Measurements from ENCODE around the gene TPR. TPM values are rescaled to one million over a fixed set of nuclear protein-coding genes. Genes with fewer than 3 reads are reported as not detected.
"Not testable (repeated sequence)": the region's sequence is repeated elsewhere in the genome, so short reads cannot be mapped to it uniquely, and the experiment has no call there.

Gene TPR
- total and polyA plus RNA-seq, 8 donors: 12.7 to 273 (median 72.5) TPM

GRCh38 chr1:186390925-186391324 is 15.9 kb upstream of the TPR start:
- no peak for TF ChIP-seq POLR2A (IDR thresholded peaks at IDR 0.05)
- TF ChIP-seq POLR2AphosphoS5 (IDR thresholded peaks at IDR 0.05): no peak
- TF ChIP-seq, protein P1, sequence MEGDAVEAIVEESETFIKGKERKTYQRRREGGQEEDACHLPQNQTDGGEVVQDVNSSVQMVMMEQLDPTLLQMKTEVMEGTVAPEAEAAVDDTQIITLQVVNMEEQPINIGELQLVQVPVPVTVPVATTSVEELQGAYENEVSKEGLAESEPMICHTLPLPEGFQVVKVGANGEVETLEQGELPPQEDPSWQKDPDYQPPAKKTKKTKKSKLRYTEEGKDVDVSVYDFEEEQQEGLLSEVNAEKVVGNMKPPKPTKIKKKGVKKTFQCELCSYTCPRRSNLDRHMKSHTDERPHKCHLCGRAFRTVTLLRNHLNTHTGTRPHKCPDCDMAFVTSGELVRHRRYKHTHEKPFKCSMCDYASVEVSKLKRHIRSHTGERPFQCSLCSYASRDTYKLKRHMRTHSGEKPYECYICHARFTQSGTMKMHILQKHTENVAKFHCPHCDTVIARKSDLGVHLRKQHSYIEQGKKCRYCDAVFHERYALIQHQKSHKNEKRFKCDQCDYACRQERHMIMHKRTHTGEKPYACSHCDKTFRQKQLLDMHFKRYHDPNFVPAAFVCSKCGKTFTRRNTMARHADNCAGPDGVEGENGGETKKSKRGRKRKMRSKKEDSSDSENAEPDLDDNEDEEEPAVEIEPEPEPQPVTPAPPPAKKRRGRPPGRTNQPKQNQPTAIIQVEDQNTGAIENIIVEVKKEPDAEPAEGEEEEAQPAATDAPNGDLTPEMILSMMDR (IDR thresholded peaks at IDR 0.05): no peak
- no peak for TF ChIP-seq EP300 (IDR thresholded peaks at IDR 0.05)
- Histone ChIP-seq H3K27me3 (no peaks in the 10 kb centered on the region), H3K4me1 (no peaks in the 10 kb centered on the region), H3K9me3 (no peaks in the 10 kb centered on the region), H3K4me3 (no peak overlapping the region), H3K36me3 (peaks cover 47 to 97% (median 94%) of the 10 kb centered on the region in 4 donors), H3K27ac (no peak overlapping the region)
- intact Hi-C loops (cut with DNase I; ENCODE audit: low total_unique reads): no loop called here
- no peak for DNase-seq
- 95 to 100% (median 96%) methylated on average over 1 of the region's 1 CpG for WGBS, 5 donors

DNA sequence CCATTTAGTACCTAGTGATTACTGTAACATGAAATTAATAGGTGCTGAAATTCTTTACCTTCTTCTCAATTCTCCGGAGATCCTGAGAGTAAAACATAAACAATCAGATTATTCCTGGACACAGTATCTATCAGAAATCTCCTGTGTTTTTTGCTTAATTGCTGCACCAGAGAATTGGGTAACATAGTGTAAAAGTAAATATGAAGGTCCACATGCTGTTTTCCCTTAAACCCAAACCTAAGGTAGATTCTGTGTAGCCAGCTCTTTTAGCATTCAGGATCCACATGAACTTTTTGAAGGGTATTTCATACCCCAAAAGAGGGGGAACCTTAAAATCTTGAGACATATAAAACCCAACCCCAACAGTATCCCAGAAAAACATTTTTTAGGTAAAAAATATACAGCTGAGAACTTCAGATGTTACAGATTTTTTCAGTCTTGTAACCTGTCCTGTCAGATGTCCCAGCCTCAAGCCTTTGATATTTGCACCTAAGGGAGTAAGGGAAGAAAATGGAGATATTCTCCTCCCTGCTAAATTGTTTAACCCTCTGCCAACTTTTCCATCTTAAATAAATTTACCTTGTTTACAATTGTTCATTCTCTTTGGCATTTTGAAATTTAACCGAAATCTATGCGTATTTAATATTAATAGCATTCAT is 11.8 kb upstream of the TPR start:
- intact Hi-C loops (cut with DNase I; ENCODE audit: low total_unique reads): no loop called here
- Histone ChIP-seq H3K4me3 (no peak overlapping the region), H3K27ac (no peak overlapping the region), H3K9me3 (no peaks in the 10 kb centered on the region), H3K27me3 (no peaks in the 10 kb centered on the region), H3K4me1 (no peaks in the 10 kb centered on the region), H3K36me3 (peaks cover 24 to 96% (median 92%) of the 10 kb centered on the region in 4 donors)
- WGBS, 5 donors: 87 to 96% (median 90%) methylated on average over 3 of the region's 3 CpGs
- no peak for DNase-seq
- TF ChIP-seq POLR2A (IDR thresholded peaks at IDR 0.05) (no peak), EP300 (IDR thresholded peaks at IDR 0.05) (no peak), POLR2AphosphoS5 (IDR thresholded peaks at IDR 0.05) (no peak)
- TF ChIP-seq, protein P1 (IDR thresholded peaks at IDR 0.05): no peak

DNA sequence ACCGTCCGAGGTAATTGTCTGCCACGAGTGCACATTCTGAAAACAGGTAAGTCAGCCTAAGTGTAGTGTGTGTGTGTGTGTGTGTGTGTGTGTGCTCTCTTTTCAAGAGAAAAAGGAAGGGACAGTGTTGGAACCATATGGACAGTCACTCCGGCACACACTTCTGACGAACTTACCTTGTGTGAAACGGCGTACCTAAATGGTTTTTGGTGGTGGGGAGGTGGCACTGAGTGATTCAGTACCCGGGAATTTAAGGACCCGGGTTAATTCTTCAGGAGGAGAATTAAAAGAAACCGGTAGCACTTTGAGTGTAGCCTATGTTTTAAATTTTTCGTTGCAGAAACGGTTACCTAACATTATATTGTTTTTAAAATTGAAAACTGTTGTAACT is 871 bp upstream of the TPR start:
- Histone ChIP-seq H3K9me3 (no peaks in the 10 kb centered on the region), H3K4me1 (peaks cover 11 to 63% (median 46%) of the 10 kb centered on the region in 4 donors), H3K27ac (peak overlapping the region; percentile 96 to 98 (median 98)), H3K27me3 (no peaks in the 10 kb centered on the region), H3K4me3 (peak overlapping the region; percentile 84 to 89 (median 86)), H3K36me3 (peaks cover 1 to 35% (median 32%) of the 10 kb centered on the region in 4 donors)
- 0 to 1% (median 0%) methylated on average over 12 of the region's 12 CpGs for WGBS, 5 donors
- DNase-seq: no peak
- intact Hi-C loops (cut with DNase I; ENCODE audit: low total_unique reads): no loop called here
- TF ChIP-seq POLR2AphosphoS5 (IDR thresholded peaks at IDR 0.05) (no peak), POLR2A (IDR thresholded peaks at IDR 0.05) (no peak), EP300 (IDR thresholded peaks at IDR 0.05) (no peak)
- TF ChIP-seq, protein P1 (IDR thresholded peaks at IDR 0.05): no peak

- intact Hi-C loops (cut with DNase I; ENCODE audit: low total_unique reads): no loop called here
- Histone ChIP-seq H3K4me1 (peaks cover 11 to 65% (median 46%) of the 10 kb centered on the region in 4 donors), H3K27me3 (no peaks in the 10 kb centered on the region), H3K9me3 (no peaks in the 10 kb centered on the region), H3K4me3 (peak overlapping the region; percentile 84 to 89 (median 86)), H3K27ac (peak overlapping the region; percentile 90 to 98 (median 98)), H3K36me3 (peaks cover 4 to 36% (median 33%) of the 10 kb centered on the region in 4 donors)
- TF ChIP-seq POLR2A (IDR thresholded peaks at IDR 0.05) (no peak), EP300 (IDR thresholded peaks at IDR 0.05) (no peak)
- TF ChIP-seq, protein P1 (IDR thresholded peaks at IDR 0.05): no peak
- 0 to 1% (median 0%) methylated on average over 36 to 37 of the region's 37 CpGs for WGBS, 5 donors
- DNase-seq: peak; percentile 33 to 77
These were observed 526 bp downstream of the TPR start for GRCh38 chr1:186374303-186375151.

GRCh38 chr1:186347837-186348691 is 27.0 kb downstream of the TPR start:
- DNase-seq; intact Hi-C loops (cut with DNase I; ENCODE audit: low total_unique reads); H3K4me1 ChIP-seq; H3K27ac ChIP-seq; H3K9me3 ChIP-seq; H3K27me3 ChIP-seq; H3K4me3 ChIP-seq: not testable (repeated sequence)
- 91 to 95% (median 95%) methylated on average over 8 of the region's 8 CpGs for WGBS, 5 donors
- peaks cover 79 to 100% (median 100%) of the 10 kb centered on the region in 4 donors for H3K36me3 ChIP-seq

All from stomach (tissue), 9 donors.